ES-I3 (cell line): ENCODE results near the gene ZNF195.
A peak's percentile ranks its signal among the peaks of the same experiment; 100 is the strongest.
"Not testable (repeated sequence)": the region's sequence is repeated elsewhere in the genome, so short reads cannot be mapped to it uniquely, and the experiment has no call there.

Experiments
- H3K36me3 ChIP-seq: 2 replicates; pipeline ENCODE4 v1.6.1; 2013; ENCODE audit warnings: mild to moderate bottlenecking, low read length, control low read depth, moderate library complexity; ENCODE audit not compliant: insufficient read depth
- H3K4me1 ChIP-seq: 2 replicates; pipeline ENCODE4 v1.6.1; 2013; ENCODE audit warnings: mild to moderate bottlenecking, control low read depth, low read length; ENCODE audit not compliant: insufficient read depth
- H3K9ac ChIP-seq: 2 replicates; pipeline ENCODE4 v1.6.1; 2013; ENCODE audit warnings: low read depth, mild to moderate bottlenecking, low read length, moderate library complexity
- H3K9me3 ChIP-seq: 2 replicates; pipeline ENCODE4 v1.6.1; 2013; ENCODE audit warnings: mild to moderate bottlenecking, low read length, moderate library complexity; ENCODE audit not compliant: control insufficient read depth, insufficient read depth

Gene ZNF195

GRCh38 chr11:3378426-3379423 is at the start of gene ZNF195:
Gene ZNF195 (minus strand): TSS chr11:3379146. CDS start chr11:3379040, 106 bp downstream.
- peaks cover 4% of the 10 kb centered on the region; the same call in 1 of the 2 replicates for H3K4me1 ChIP-seq
- no peaks in the 10 kb centered on the region; the same call in 1 of the 2 replicates for H3K9me3 ChIP-seq
- H3K9ac ChIP-seq = peak within 1 kb of the TSS; percentile 99
- H3K36me3 ChIP-seq = peaks cover 34% of the 10 kb centered on the region

GRCh38 chr11:3428076-3428475 is 49.1 kb upstream of the ZNF195 start:
- H3K9me3 ChIP-seq, H3K36me3 ChIP-seq, H3K4me1 ChIP-seq, H3K9ac ChIP-seq: not testable (repeated sequence)

GRCh38 chr11:3426541-3426940 is 47.6 kb upstream of the ZNF195 start:
- not testable (repeated sequence) for H3K4me1 ChIP-seq, H3K9me3 ChIP-seq, H3K9ac ChIP-seq, H3K36me3 ChIP-seq

GRCh38 chr11:3423928-3424327 is 45.0 kb upstream of the ZNF195 start:
- H3K36me3 ChIP-seq, H3K9me3 ChIP-seq, H3K9ac ChIP-seq, H3K4me1 ChIP-seq: not testable (repeated sequence)

- not testable (repeated sequence) for H3K4me1 ChIP-seq, H3K9me3 ChIP-seq, H3K36me3 ChIP-seq
- H3K9ac ChIP-seq = peak overlapping the region; percentile 77
Observed at GRCh38 chr11:3423138-3423731, 44.3 kb upstream of the ZNF195 start.

GRCh38 chr11:3422380-3423137 is 43.6 kb upstream of the ZNF195 start:
- H3K9me3 ChIP-seq, H3K36me3 ChIP-seq, H3K4me1 ChIP-seq: not testable (repeated sequence)
- peak overlapping the region; percentile 75 for H3K9ac ChIP-seq

- not testable (repeated sequence) for H3K36me3 ChIP-seq, H3K4me1 ChIP-seq, H3K9me3 ChIP-seq
- H3K9ac ChIP-seq = peak overlapping the region; percentile 75
Observed at GRCh38 chr11:3421608-3422379, 42.8 kb upstream of the ZNF195 start.

GRCh38 chr11:3420281-3421042 is 41.5 kb upstream of the ZNF195 start:
- not testable (repeated sequence) for H3K9me3 ChIP-seq, H3K4me1 ChIP-seq, H3K9ac ChIP-seq, H3K36me3 ChIP-seq

- H3K9ac ChIP-seq, H3K9me3 ChIP-seq, H3K4me1 ChIP-seq, H3K36me3 ChIP-seq: not testable (repeated sequence)
Observed at GRCh38 chr11:3419496-3419895, 40.5 kb upstream of the ZNF195 start.

GRCh38 chr11:3417047-3417446 is 38.1 kb upstream of the ZNF195 start:
- H3K36me3 ChIP-seq, H3K9ac ChIP-seq, H3K4me1 ChIP-seq, H3K9me3 ChIP-seq: not testable (repeated sequence)

GRCh38 chr11:3415301-3415700 is 36.4 kb upstream of the ZNF195 start:
- not testable (repeated sequence) for H3K9me3 ChIP-seq, H3K36me3 ChIP-seq, H3K4me1 ChIP-seq, H3K9ac ChIP-seq

GRCh38 chr11:3413666-3414065 is 34.7 kb upstream of the ZNF195 start:
- H3K9ac ChIP-seq, H3K4me1 ChIP-seq: not testable (repeated sequence)

GRCh38 chr11:3412837-3413236 is 33.9 kb upstream of the ZNF195 start:
- no peaks in the 10 kb centered on the region for H3K4me1 ChIP-seq
- no peaks in the 10 kb centered on the region for H3K9me3 ChIP-seq
- H3K9ac ChIP-seq = no peak overlapping the region
- H3K36me3 ChIP-seq = no peaks in the 10 kb centered on the region

More at GRCh38 chr11:3413666-3414065, 34.7 kb upstream of the ZNF195 start:
- H3K9me3 ChIP-seq, H3K36me3 ChIP-seq: not testable (repeated sequence)
